NCI-H460 (cell line): ENCODE data around the gene PRDM8. TPM values are rescaled to one million over a fixed set of nuclear protein-coding genes. Genes with fewer than 3 reads are reported as not detected.

Experiments
- DNase-seq: peaks from one replicate; pipeline ENCODE4 v3.0.0-alpha.2; 2016; ENCODE audit warnings: low read depth; ENCODE audit errors: extremely low read depth
- total RNA-seq: library from RNA; depleted of rRNA; stranded (reverse); fragments of >200 nt; shearing (Covaris generic); gene quantifications from 2 replicates; pipeline ENCODE4 v1.2.3, GENCODE V29; 2014

Gene PRDM8
- total RNA-seq, 1 experiment from 2014 or later: 10.4 TPM

- DNase-seq: no peak
Measured at GRCh38 chr4:80183250-80184052, 13.9 kb upstream of the PRDM8 start.

GRCh38 chr4:80184053-80184824, 13.1 kb upstream of the PRDM8 start:
- peak; percentile 75 for DNase-seq

GRCh38 chr4:80184825-80185756, 12.2 kb upstream of the PRDM8 start:
- DNase-seq: no peak

GRCh38 chr4:80185787-80186548, 11.3 kb upstream of the PRDM8 start:
- DNase-seq: no peak

GRCh38 chr4:80186676-80187075, 10.6 kb upstream of the PRDM8 start:
- no peak for DNase-seq

GRCh38 chr4:80187677-80188076, 9.6 kb upstream of the PRDM8 start:
- no peak for DNase-seq

- no peak for DNase-seq
Measured at GRCh38 chr4:80188457-80188800, 8.9 kb upstream of the PRDM8 start.

GRCh38 chr4:80188801-80189458, 8.4 kb upstream of the PRDM8 start:
- no peak for DNase-seq

GRCh38 chr4:80189581-80189955, 7.7 kb upstream of the PRDM8 start:
- no peak for DNase-seq

- no peak for DNase-seq
Measured at GRCh38 chr4:80189956-80190677, 7.2 kb upstream of the PRDM8 start.

- DNase-seq: no peak
Measured at GRCh38 chr4:80192252-80192866, 4.9 kb upstream of the PRDM8 start.

- DNase-seq: no peak
Measured at GRCh38 chr4:80192937-80193336, 4.4 kb upstream of the PRDM8 start.

GRCh38 chr4:80195441-80196140, 1.7 kb upstream of the PRDM8 start:
- no peak for DNase-seq

GRCh38 chr4:80196259-80196921, 913 bp upstream of the PRDM8 start:
- DNase-seq: no peak

GRCh38 chr4:80197601-80198440, 518 bp downstream of the PRDM8 start:
- no peak for DNase-seq

- no peak for DNase-seq
Measured at GRCh38 chr4:80198441-80198837, 1.1 kb downstream of the PRDM8 start.
